Measurements from ENCODE around the gene ADGRL3.

DNA sequence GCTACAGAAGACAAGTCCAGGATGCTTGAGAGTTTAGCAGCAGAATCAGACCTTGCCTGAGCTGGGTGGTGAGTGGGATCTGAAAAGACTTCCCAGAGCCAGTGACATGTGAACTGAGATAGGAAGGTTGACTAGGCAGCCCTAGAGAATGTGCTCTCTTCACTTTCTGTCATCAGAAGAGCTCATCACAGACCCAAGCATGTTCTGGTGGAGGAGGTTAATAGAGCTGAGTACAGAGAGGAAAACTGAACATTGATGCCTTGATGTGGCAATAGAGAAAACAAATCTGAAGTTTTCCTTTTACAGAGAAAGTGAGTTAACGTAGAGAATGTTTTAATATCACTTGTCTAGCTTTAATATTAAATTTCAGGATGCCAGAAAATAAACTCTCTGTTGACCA is 17.1 kb downstream of the ADGRL3 start:
- no peak for TF ChIP-seq ZNF302 (tag by site-specific recombination; IDR thresholded peaks at IDR 0.05; ENCODE audit: low read depth)
- no peak for TF ChIP-seq ZNF416 (tag by site-specific recombination; IDR thresholded peaks at IDR 0.05)
- no peak for TF ChIP-seq TCF7L2 (IDR thresholded peaks at IDR 0.05; ENCODE audit: borderline replicate concordance, low read depth, low read length)
- no peak for TF ChIP-seq SCRT1 (tag by site-specific recombination; IDR thresholded peaks at IDR 0.05; ENCODE audit: borderline replicate concordance)
- no peak for TF ChIP-seq ZNF701 (tag by site-specific recombination; IDR thresholded peaks at IDR 0.05)
- TF ChIP-seq ZNF394 (tag by site-specific recombination; IDR thresholded peaks at IDR 0.05; ENCODE audit: borderline replicate concordance): no peak
- TF ChIP-seq YY1 (tag by site-specific recombination; IDR thresholded peaks at IDR 0.05): no peak
- TF ChIP-seq ZXDB (tag by site-specific recombination; IDR thresholded peaks at IDR 0.05): no peak
- no peak for TF ChIP-seq ZBTB1 (tag by site-specific recombination; IDR thresholded peaks at IDR 0.05)
- no peak for TF ChIP-seq CTCF (tag by site-specific recombination; IDR thresholded peaks at IDR 0.05)
- TF ChIP-seq ZBTB11 (tag by site-specific recombination; conservative IDR thresholded peaks at IDR 0.05; ENCODE audit: low read depth): no peak

Data from HEK293 (cell line).